Measurements from ENCODE around the gene WNT2.
"Not testable (repeated sequence)": the region's sequence is repeated elsewhere in the genome, so short reads cannot be mapped to it uniquely, and the experiment has no call there.

The WNT2 gene

DNA sequence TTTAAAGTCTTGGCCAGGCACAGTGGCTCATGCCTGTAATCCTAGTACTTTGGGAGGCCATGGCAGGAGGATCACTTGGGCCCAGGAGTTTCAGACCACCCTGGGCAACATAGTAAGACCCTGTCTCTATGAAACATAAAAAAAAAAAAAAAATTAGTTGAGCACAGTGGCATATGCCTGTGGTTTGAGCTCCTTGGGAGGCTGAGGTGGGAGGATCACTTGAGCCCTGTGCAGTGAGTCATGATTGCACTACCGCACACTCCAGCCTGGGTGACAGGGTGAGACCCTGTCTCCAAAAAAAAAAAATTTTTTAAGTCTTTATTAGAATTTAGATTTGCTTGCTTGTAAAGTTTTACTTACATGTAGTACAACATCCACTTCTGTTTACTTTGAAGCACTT lies 14.0 kb downstream of the WNT2 start:
- Histone ChIP-seq H3K36me3 (ENCODE audit: control insufficient read depth in 4 of 4, insufficient read depth in 4 of 4, low read length in 3 of 4) (no peaks in the 10 kb centered on the region), H3K27me3 (replicated peaks in 2 of 5; ENCODE audit: control insufficient read depth in 4 of 5, insufficient read depth in 5 of 5, low read length in 4 of 5) (peaks cover 0 to 3% (median 0%) of the 10 kb centered on the region in 5 experiments), H3K9me3 (ENCODE audit: control extremely low read depth in 1 of 5, control insufficient read depth in 4 of 5, insufficient read depth in 2 of 5, low read depth in 1 of 5, low read length in 4 of 5) (peaks cover 0 to 1% (median 0%) of the 10 kb centered on the region in 5 experiments), H3K4me1 (ENCODE audit: control extremely low read depth in 1 of 4, control insufficient read depth in 4 of 4, insufficient read depth in 4 of 4, low read length in 3 of 4) (no peaks in the 10 kb centered on the region), H3K4me3 (ENCODE audit: control insufficient read depth in 1 of 7, extremely low read depth in 1 of 7, insufficient read depth in 4 of 7, low read depth in 2 of 7, low read length in 6 of 7) (no peak overlapping the region), H3K27ac (ENCODE audit: insufficient read depth in 1 of 2, low read depth in 1 of 2, low read length in 2 of 2, poor library complexity in 1 of 2, severe bottlenecking in 2 of 2) (no peak overlapping the region)
- ChIA-PET CTCF (no interaction called here), POLR2A (no interaction called here)
- DNase-seq, result no peak
- no CpG with 5 or more reads among the region's 1 CpG for WGBS (ENCODE audit: insufficient coverage)

DNA sequence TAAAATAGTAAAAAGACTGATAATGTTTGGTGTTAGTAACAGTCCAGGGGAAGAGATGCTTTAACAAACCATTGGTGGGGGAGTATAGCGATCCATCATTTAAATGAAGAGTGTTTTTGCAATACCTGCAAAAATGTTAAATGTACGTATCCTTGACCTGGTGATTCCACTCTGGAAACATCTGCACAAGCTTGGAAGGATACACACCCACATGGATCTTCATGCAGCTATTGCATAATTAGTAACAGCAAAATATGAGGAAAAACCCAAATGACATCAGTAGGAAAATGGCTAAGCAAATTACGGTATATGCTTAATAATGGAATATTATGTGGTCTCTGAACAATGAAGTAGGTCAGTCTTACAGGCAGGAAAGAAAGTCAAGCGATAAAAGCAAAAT lies 20.5 kb downstream of the WNT2 start:
- Histone ChIP-seq H3K9me3 (ENCODE audit: control extremely low read depth in 1 of 5, control insufficient read depth in 4 of 5, insufficient read depth in 2 of 5, low read depth in 1 of 5, low read length in 4 of 5) (peaks cover 0 to 4% (median 0%) of the 10 kb centered on the region in 5 experiments), H3K27me3 (replicated peaks in 2 of 5; ENCODE audit: control insufficient read depth in 4 of 5, insufficient read depth in 5 of 5, low read length in 4 of 5) (peaks cover 0 to 4% (median 0%) of the 10 kb centered on the region in 5 experiments), H3K36me3 (ENCODE audit: control insufficient read depth in 4 of 4, insufficient read depth in 4 of 4, low read length in 3 of 4) (no peaks in the 10 kb centered on the region), H3K27ac (ENCODE audit: insufficient read depth in 1 of 2, low read depth in 1 of 2, low read length in 2 of 2, poor library complexity in 1 of 2, severe bottlenecking in 2 of 2) (no peak overlapping the region), H3K4me3 (ENCODE audit: control insufficient read depth in 1 of 7, extremely low read depth in 1 of 7, insufficient read depth in 4 of 7, low read depth in 2 of 7, low read length in 6 of 7) (no peak overlapping the region), H3K4me1 (ENCODE audit: control extremely low read depth in 1 of 4, control insufficient read depth in 4 of 4, insufficient read depth in 4 of 4, low read length in 3 of 4) (no peaks in the 10 kb centered on the region)
- ChIA-PET CTCF (no interaction called here), POLR2A (interaction anchor here (0.6 kb wide), 1 partner anchor 39 kb away, joined by 3 read pairs; no protein-coding TSS in a partner anchor)
- 100% methylated on average over 2 of the region's 4 CpGs for WGBS (ENCODE audit: insufficient coverage)
- no peak for DNase-seq

DNA sequence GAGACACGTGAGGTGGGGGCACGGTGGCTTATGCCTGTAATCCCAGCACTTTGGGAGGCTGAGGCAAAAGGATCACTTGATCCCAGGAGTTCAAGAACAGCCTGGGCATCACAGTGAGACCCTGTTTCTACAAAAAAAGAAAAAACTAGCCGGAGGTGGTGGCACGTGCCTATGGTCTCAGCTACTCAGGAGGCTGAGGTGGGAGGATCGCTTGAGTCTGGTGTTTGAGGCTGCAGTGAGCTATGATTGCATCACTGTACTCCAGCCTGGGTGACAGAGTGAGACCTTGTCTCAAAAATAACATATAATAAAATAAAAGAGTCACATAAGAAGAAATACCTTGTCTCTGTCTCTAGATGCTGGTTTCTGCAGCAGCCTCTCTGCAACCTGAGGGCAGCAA lies 22.4 kb downstream of the WNT2 start:
- H3K36me3 ChIP-seq (ENCODE audit: control insufficient read depth in 4 of 4, insufficient read depth in 4 of 4, low read length in 3 of 4); DNase-seq; H3K4me1 ChIP-seq (ENCODE audit: control extremely low read depth in 1 of 4, control insufficient read depth in 4 of 4, insufficient read depth in 4 of 4, low read length in 3 of 4); CTCF ChIA-PET; POLR2A ChIA-PET; H3K27ac ChIP-seq (ENCODE audit: insufficient read depth in 1 of 2, low read depth in 1 of 2, low read length in 2 of 2, poor library complexity in 1 of 2, severe bottlenecking in 2 of 2); H3K27me3 ChIP-seq (replicated peaks in 2 of 5; ENCODE audit: control insufficient read depth in 4 of 5, insufficient read depth in 5 of 5, low read length in 4 of 5); H3K4me3 ChIP-seq (ENCODE audit: control insufficient read depth in 1 of 7, extremely low read depth in 1 of 7, insufficient read depth in 4 of 7, low read depth in 2 of 7, low read length in 6 of 7); H3K9me3 ChIP-seq (ENCODE audit: control extremely low read depth in 1 of 5, control insufficient read depth in 4 of 5, insufficient read depth in 2 of 5, low read depth in 1 of 5, low read length in 4 of 5): not testable (repeated sequence)
- 98% methylated on average over 5 of the region's 5 CpGs for WGBS (ENCODE audit: insufficient coverage)

DNA sequence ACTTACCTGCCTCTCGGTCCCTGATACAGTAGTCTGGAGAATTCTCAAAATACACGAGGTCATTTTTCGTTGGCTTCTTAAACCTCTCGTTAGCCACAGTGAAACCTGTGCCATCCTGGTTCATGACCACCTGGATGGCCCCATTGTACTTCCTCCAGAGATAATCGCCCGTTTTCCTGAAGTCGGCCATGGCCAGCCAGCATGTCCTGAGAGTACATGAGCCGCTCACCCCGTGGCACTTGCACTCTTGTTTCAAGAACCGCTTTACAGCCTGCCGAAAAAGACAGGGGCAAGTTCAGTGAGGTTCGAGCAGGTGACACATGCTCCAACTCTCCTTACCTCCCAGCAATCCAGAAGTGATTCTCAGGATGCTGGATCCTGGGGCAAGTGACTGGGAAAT lies 25.3 kb downstream of the WNT2 start:
- 93% methylated on average over 9 of the region's 12 CpGs for WGBS (ENCODE audit: insufficient coverage)
- DNase-seq, result no peak
- H3K9me3 ChIP-seq (ENCODE audit: control extremely low read depth in 1 of 5, control insufficient read depth in 4 of 5, insufficient read depth in 2 of 5, low read depth in 1 of 5, low read length in 4 of 5), result no peaks in the 10 kb centered on the region
- CTCF ChIA-PET, result no interaction called here
- POLR2A ChIA-PET, result no interaction called here
- H3K4me3 ChIP-seq (ENCODE audit: control insufficient read depth in 1 of 7, extremely low read depth in 1 of 7, insufficient read depth in 4 of 7, low read depth in 2 of 7, low read length in 6 of 7), result no peak overlapping the region
- no peaks in the 10 kb centered on the region for H3K4me1 ChIP-seq (ENCODE audit: control extremely low read depth in 1 of 4, control insufficient read depth in 4 of 4, insufficient read depth in 4 of 4, low read length in 3 of 4)
- no peaks in the 10 kb centered on the region for H3K36me3 ChIP-seq (ENCODE audit: control insufficient read depth in 4 of 4, insufficient read depth in 4 of 4, low read length in 3 of 4)
- peaks cover 0 to 8% (median 0%) of the 10 kb centered on the region in 5 experiments for H3K27me3 ChIP-seq (replicated peaks in 2 of 5; ENCODE audit: control insufficient read depth in 4 of 5, insufficient read depth in 5 of 5, low read length in 4 of 5)
- no peak overlapping the region for H3K27ac ChIP-seq (ENCODE audit: insufficient read depth in 1 of 2, low read depth in 1 of 2, low read length in 2 of 2, poor library complexity in 1 of 2, severe bottlenecking in 2 of 2)

DNA sequence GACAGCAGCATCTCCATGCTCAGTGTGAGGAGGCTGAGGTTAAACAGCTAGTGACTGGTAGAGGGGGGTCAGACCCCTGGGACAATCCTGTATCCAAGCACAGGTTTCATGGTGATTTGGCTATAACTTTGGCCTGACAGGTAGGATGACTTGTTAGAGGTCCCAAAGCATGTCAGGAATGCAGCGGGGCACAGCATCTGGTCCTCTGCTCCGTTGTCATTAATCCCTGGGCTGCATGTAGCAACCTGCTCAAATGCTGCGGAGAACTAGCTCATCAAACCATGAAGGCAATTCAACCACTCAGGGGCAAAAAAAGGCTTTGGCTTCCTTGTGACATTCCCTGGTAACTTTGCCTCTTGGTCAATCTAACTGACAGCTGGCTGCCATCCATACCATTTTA lies 26.8 kb downstream of the WNT2 start:
- Histone ChIP-seq H3K4me1 (ENCODE audit: control extremely low read depth in 1 of 4, control insufficient read depth in 4 of 4, insufficient read depth in 4 of 4, low read length in 3 of 4) (no peaks in the 10 kb centered on the region), H3K4me3 (ENCODE audit: control insufficient read depth in 1 of 7, extremely low read depth in 1 of 7, insufficient read depth in 4 of 7, low read depth in 2 of 7, low read length in 6 of 7) (no peak overlapping the region), H3K9me3 (ENCODE audit: control extremely low read depth in 1 of 5, control insufficient read depth in 4 of 5, insufficient read depth in 2 of 5, low read depth in 1 of 5, low read length in 4 of 5) (no peaks in the 10 kb centered on the region), H3K27me3 (replicated peaks in 2 of 5; ENCODE audit: control insufficient read depth in 4 of 5, insufficient read depth in 5 of 5, low read length in 4 of 5) (peaks cover 0 to 7% (median 0%) of the 10 kb centered on the region in 5 experiments), H3K27ac (ENCODE audit: insufficient read depth in 1 of 2, low read depth in 1 of 2, low read length in 2 of 2, poor library complexity in 1 of 2, severe bottlenecking in 2 of 2) (no peak overlapping the region), H3K36me3 (ENCODE audit: control insufficient read depth in 4 of 4, insufficient read depth in 4 of 4, low read length in 3 of 4) (no peaks in the 10 kb centered on the region)
- ChIA-PET POLR2A (interaction anchor here (0.7 kb wide), 1 partner anchor 22 kb away, joined by 3 read pairs; no protein-coding TSS in a partner anchor), CTCF (no interaction called here)
- no peak for DNase-seq
- 86% methylated on average over 3 of the region's 3 CpGs for WGBS (ENCODE audit: insufficient coverage)

DNA sequence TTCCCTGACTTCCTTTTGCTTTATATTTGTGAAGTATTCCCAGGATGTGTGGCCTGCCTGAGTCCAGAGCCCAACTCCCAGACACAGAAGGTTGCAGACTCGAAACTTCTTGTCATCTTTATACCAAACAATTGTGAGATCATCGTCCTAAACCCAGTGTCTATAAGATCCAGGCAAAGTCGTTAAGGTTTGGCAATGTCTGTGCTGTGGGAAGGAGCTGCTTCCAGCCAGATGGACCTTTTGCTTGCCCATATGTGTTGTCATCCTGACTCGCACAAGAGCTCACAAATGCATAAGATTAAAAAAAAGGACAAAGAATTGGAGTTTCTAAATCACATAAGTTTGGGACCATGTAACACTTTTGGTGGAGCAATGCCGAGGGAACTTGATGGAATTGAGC lies 37.0 kb downstream of the WNT2 start:
- Histone ChIP-seq H3K9me3 (ENCODE audit: control extremely low read depth in 1 of 5, control insufficient read depth in 4 of 5, insufficient read depth in 2 of 5, low read depth in 1 of 5, low read length in 4 of 5) (no peaks in the 10 kb centered on the region), H3K4me3 (ENCODE audit: control insufficient read depth in 1 of 7, extremely low read depth in 1 of 7, insufficient read depth in 4 of 7, low read depth in 2 of 7, low read length in 6 of 7) (no peak overlapping the region), H3K4me1 (ENCODE audit: control extremely low read depth in 1 of 4, control insufficient read depth in 4 of 4, insufficient read depth in 4 of 4, low read length in 3 of 4) (no peaks in the 10 kb centered on the region), H3K36me3 (ENCODE audit: control insufficient read depth in 4 of 4, insufficient read depth in 4 of 4, low read length in 3 of 4) (no peaks in the 10 kb centered on the region), H3K27me3 (replicated peaks in 2 of 5; ENCODE audit: control insufficient read depth in 4 of 5, insufficient read depth in 5 of 5, low read length in 4 of 5) (peaks cover 0 to 2% (median 0%) of the 10 kb centered on the region in 5 experiments), H3K27ac (ENCODE audit: insufficient read depth in 1 of 2, low read depth in 1 of 2, low read length in 2 of 2, poor library complexity in 1 of 2, severe bottlenecking in 2 of 2) (no peak overlapping the region)
- CTCF ChIA-PET, result no interaction called here
- 98% methylated on average over 5 of the region's 5 CpGs for WGBS (ENCODE audit: insufficient coverage)
- POLR2A ChIA-PET, result no interaction called here
- no peak for DNase-seq

DNA sequence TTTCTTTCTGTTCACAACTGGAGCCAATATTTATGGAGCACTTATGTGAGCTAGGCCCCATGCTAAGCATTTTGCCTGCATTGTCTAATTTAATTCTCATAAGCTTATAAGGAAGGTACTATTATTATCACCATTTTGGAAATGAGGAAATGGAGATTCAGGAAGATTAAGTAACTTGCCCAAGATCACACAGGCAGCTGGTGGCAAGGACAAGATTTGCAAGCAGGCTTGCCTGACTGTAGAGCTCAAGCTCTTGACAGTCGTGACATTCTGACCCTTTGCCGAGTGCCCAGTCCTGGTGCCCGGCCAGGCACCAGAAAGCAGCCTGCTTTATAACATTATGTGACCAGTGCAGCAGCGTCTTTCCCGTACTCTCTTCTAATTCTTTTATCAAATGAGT lies 38.2 kb downstream of the WNT2 start:
- WGBS (ENCODE audit: insufficient coverage), result 96% methylated on average over 3 of the region's 5 CpGs
- POLR2A ChIA-PET, result no interaction called here
- H3K4me1 ChIP-seq (ENCODE audit: control extremely low read depth in 1 of 4, control insufficient read depth in 4 of 4, insufficient read depth in 4 of 4, low read length in 3 of 4), result no peaks in the 10 kb centered on the region
- H3K4me3 ChIP-seq (ENCODE audit: control insufficient read depth in 1 of 7, extremely low read depth in 1 of 7, insufficient read depth in 4 of 7, low read depth in 2 of 7, low read length in 6 of 7), result no peak overlapping the region
- no peaks in the 10 kb centered on the region for H3K9me3 ChIP-seq (ENCODE audit: control extremely low read depth in 1 of 5, control insufficient read depth in 4 of 5, insufficient read depth in 2 of 5, low read depth in 1 of 5, low read length in 4 of 5)
- CTCF ChIA-PET, result no interaction called here
- no peaks in the 10 kb centered on the region for H3K36me3 ChIP-seq (ENCODE audit: control insufficient read depth in 4 of 4, insufficient read depth in 4 of 4, low read length in 3 of 4)
- H3K27ac ChIP-seq (ENCODE audit: insufficient read depth in 1 of 2, low read depth in 1 of 2, low read length in 2 of 2, poor library complexity in 1 of 2, severe bottlenecking in 2 of 2), result no peak overlapping the region
- no peak for DNase-seq
- peaks cover 0 to 2% (median 0%) of the 10 kb centered on the region in 5 experiments for H3K27me3 ChIP-seq (replicated peaks in 2 of 5; ENCODE audit: control insufficient read depth in 4 of 5, insufficient read depth in 5 of 5, low read length in 4 of 5)

All from common myeloid progenitor, CD34-positive (primary cell).